Measurements from ENCODE around the gene TNIK.

DNA sequence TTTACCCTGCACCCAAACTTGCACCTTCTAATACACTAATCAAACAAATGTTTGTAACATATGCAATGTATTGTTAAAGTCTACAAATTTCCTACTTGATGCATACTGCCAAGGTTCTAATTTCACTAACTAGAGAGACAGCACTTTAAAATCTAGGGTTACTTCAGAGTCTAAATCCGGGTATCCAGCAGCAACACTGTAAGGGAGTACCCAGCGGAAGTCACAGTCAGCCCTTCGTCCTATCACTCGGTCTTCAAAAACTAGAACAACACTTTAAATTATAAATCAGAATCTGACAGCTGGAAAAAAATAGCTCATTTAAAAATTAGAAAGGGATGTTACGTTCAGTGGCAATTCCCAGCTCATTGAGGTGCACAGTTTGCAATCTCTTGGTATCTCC lies 8.3 kb downstream of the TNIK start:
- no peak for TF ChIP-seq CTCF (conservative IDR thresholded peaks at IDR 0.05; ENCODE audit: low read length)
- no peak for TF ChIP-seq EZH2phosphoT487 (IDR thresholded peaks at IDR 0.05; ENCODE audit: borderline replicate concordance)

All from Loucy (cell line).